HCT116 (cell line): Measurements from ENCODE around the gene LIPG. TPM values are rescaled to one million over a fixed set of nuclear protein-coding genes. Genes with fewer than 3 reads are reported as not detected.
"Not testable (repeated sequence)": the region's sequence is repeated elsewhere in the genome, so short reads cannot be mapped to it uniquely, and the experiment has no call there.

Source experiments
- ATAC-seq: fragments of 200-7000 bp; cut with Tn5 transposase; 2 replicates; pipeline ENCODE4 v1.9.1; 2020; ENCODE audit warnings: mild to moderate bottlenecking, moderate library complexity
- BruUV-seq: library from RNA; stranded (reverse); fragments of 400-500 nt; replicated peaks from 2 replicates; lab custom pipeline; 2021; lab: Mats Ljungman, UMichigan
- CTCF ChIA-PET: fragments of 300-600 bp; sonication (Branson Sonifier 250); formaldehyde crosslinking; loops from one replicate; lab custom pipeline; 2021; ENCODE audit warnings: antibody characterized with exemption; lab: Charles Lee
- POLR2A ChIA-PET: fragments of 300-600, 350-600 bp; sonication (Branson Sonifier 250); formaldehyde crosslinking; loops from one replicate; lab custom pipeline; 2021; ENCODE audit warnings: antibody characterized with exemption; lab: Charles Lee
- RAD21 ChIA-PET, 2 experiments: fragments of 300-600 bp; sonication (Branson Sonifier 250); formaldehyde crosslinking; loops; one replicate each; lab custom pipeline; 2023; ENCODE audit warnings: low total read pairs in 2 of 2; ENCODE audit not compliant: uncharacterized antibody in 2 of 2, unreplicated experiment in 2 of 2, low non-redundant PET in 1 of 2; lab: Charles Lee
- DNase-seq: peaks from one replicate; pipeline ENCODE4 v3.0.0-alpha.2; 2010; ENCODE audit warnings: low read depth, low spot score
- H2AFZ ChIP-seq: fragments of 200-600 bp; shearing (Covaris generic), sonication (generic); 2 replicates; pipeline ENCODE4 v1.6.1; 2017; ENCODE audit warnings: low read depth, mixed run types, mixed read lengths, antibody characterized with exemption, low read length; ENCODE audit not compliant: poor library complexity, severe bottlenecking
- H3K27ac ChIP-seq: 2 replicates; pipeline ENCODE4 v1.5.1; 2012; ENCODE audit warnings: low read depth, low read length
- H3K27me3 ChIP-seq: fragments of 200-600 bp; sonication (generic); 2 replicates; pipeline ENCODE4 v1.6.1; 2016; ENCODE audit warnings: mixed run types, low read length, mixed read lengths; ENCODE audit not compliant: insufficient read depth
- H3K36me3 ChIP-seq, 2 experiments: fragments of 200-500 bp in 1 of 2; fragments of 200-600 bp in 1 of 2; sonication (Bioruptor generic) in 1 of 2; sonication (generic) in 1 of 2; 2 replicates each; pipeline versions ENCODE4 v1.5.1 to v1.6.1; 2014 to 2016; ENCODE audit warnings: low read length in 2 of 2, inconsistent platforms in 1 of 2, mixed read lengths in 1 of 2, mixed run types in 1 of 2; ENCODE audit not compliant: insufficient read depth in 2 of 2, control insufficient read depth in 1 of 2
- H3K4me1 ChIP-seq, 2 experiments: fragments of 200-600 bp in 1 of 2; sonication (generic) in 1 of 2; 2 replicates each; pipeline versions ENCODE4 v1.5.1 to v1.6.1; 2012 to 2017; ENCODE audit warnings: low read length in 2 of 2, inconsistent platforms in 1 of 2, mild to moderate bottlenecking in 1 of 2, mixed read lengths in 1 of 2, mixed run types in 1 of 2, moderate library complexity in 1 of 2; ENCODE audit not compliant: insufficient read depth in 2 of 2, control insufficient read depth in 1 of 2
- H3K4me2 ChIP-seq: fragments of 200-600 bp; sonication (generic); 2 replicates; pipeline ENCODE4 v1.6.1; 2017; ENCODE audit warnings: mixed run types, low read length, mixed read lengths
- H3K4me3 ChIP-seq, 2 experiments: fragments of 200-600 bp in 1 of 2; sonication (generic) in 1 of 2; replicated peaks in 1 of 2; 2 replicates each; pipeline ENCODE4 v1.5.1; 2011 to 2016; ENCODE audit warnings: low read length in 2 of 2, control low read depth in 1 of 2, low read depth in 1 of 2, mild to moderate bottlenecking in 1 of 2, mixed read lengths in 1 of 2, mixed run types in 1 of 2
- H3K79me2 ChIP-seq: fragments of 200-600 bp; sonication (generic); 2 replicates; pipeline ENCODE4 v1.6.1; 2017; ENCODE audit warnings: mild to moderate bottlenecking, mixed run types, low read length, moderate library complexity, mixed read lengths; ENCODE audit not compliant: insufficient read depth
- H3K9ac ChIP-seq: fragments of 200-600 bp; sonication (generic); 2 replicates; pipeline ENCODE4 v1.6.1; 2016; ENCODE audit warnings: low read length, mixed read lengths
- H3K9me2 ChIP-seq: fragments of 200-600 bp; sonication (generic), shearing (Covaris generic); 2 replicates; pipeline ENCODE4 v1.6.1; 2017; ENCODE audit warnings: mixed run types, mild to moderate bottlenecking, moderate library complexity; ENCODE audit not compliant: insufficient read depth
- H3K9me3 ChIP-seq, 2 experiments: fragments of 200-500 bp in 1 of 2; fragments of 200-600 bp in 1 of 2; sonication (Bioruptor generic) in 1 of 2; sonication (generic) in 1 of 2; 2 replicates each; pipeline ENCODE4 v1.6.1; 2014 to 2017; ENCODE audit warnings: low read length in 2 of 2, mixed read lengths in 2 of 2, inconsistent platforms in 1 of 2, low read depth in 1 of 2, mild to moderate bottlenecking in 1 of 2, mixed run types in 1 of 2, moderate library complexity in 1 of 2; ENCODE audit not compliant: control insufficient read depth in 1 of 2, insufficient read depth in 1 of 2
- H4K20me1 ChIP-seq: fragments of 200-600 bp; sonication (generic), shearing (Covaris generic); 2 replicates; pipeline ENCODE4 v1.6.1; 2017; ENCODE audit warnings: mixed run types, mild to moderate bottlenecking, moderate library complexity; ENCODE audit not compliant: insufficient read depth
- FOSL1 ChIP-seq: IDR thresholded peaks from 2 replicates; pipeline ENCODE4 v1.6.1; 2012; ENCODE audit warnings: low read depth
- RAD21 ChIP-seq: IDR thresholded peaks from 2 replicates; pipeline ENCODE4 v1.6.1; 2012; ENCODE audit warnings: low read depth, mild to moderate bottlenecking
- SRF ChIP-seq: IDR thresholded peaks from 2 replicates; pipeline ENCODE4 v1.6.1; 2012; ENCODE audit warnings: low read depth
- ZFX ChIP-seq: fragments of 450-650 bp; IDR thresholded peaks from 2 replicates; pipeline ENCODE4 v1.6.1; 2017
- intact Hi-C: fragments of 100-400 bp; cut with micrococcal nuclease; formaldehyde crosslinking; loops from 2 replicates; pipeline ENCODE4 v1.10.0; 2022
- total RNA-seq: library from RNA; stranded (reverse); gene quantifications from one replicate; pipeline ENCODE4 v1.2.1, GENCODE V29; 2021; ENCODE audit not compliant: unreplicated experiment
- TF ChIP-seq, protein P1 (sequence below): IDR thresholded peaks from 2 replicates; pipeline ENCODE4 v1.6.1; 2011; ENCODE audit warnings: mild to moderate bottlenecking, low read length, moderate library complexity; ENCODE audit not compliant: insufficient replicate concordance; ENCODE audit errors: extremely low read depth

The LIPG gene
- total RNA-seq, 1 experiment from 2014 or later, result 2.6 TPM

DNA sequence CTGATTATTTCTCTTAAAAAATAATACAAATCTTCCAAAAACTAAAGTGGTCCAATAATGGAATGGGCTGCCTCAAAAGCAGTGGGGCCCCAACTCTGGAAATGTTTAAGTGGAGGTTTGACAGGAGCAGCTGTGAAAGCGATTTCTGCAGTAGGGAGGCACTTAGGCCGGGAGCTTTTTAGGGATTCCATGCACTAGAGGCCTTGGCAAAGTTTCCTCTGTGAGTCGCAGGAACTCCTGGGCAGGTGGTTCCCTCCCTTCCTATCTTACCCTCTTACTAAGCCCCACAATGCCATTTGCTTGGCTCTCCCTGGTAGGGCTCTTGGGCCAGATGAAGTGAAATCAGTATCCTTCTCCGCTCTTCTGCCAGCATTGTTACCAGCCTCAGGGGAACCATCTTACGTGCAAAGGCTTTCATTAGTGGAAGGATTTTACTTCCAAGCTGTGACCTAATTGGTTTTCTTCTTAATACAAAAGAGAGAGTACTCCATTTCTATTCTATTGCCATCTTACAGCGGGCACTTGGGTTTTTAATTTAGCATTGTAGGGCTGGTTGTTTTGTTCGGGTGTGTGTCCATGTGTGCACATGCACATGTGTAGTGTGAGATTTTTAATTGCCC, 40.5 kb upstream of the LIPG start:
- no peak overlapping the region for H3K4me3 ChIP-seq
- no peaks in the 10 kb centered on the region for H3K36me3 ChIP-seq
- no TSS peak for BruUV-seq
- H3K27ac ChIP-seq, result peak overlapping the region; percentile 0
- peaks cover 8 to 18% of the 10 kb centered on the region in 2 experiments for H3K4me1 ChIP-seq
- H3K9me3 ChIP-seq, result no peaks in the 10 kb centered on the region
- H2AFZ ChIP-seq, result peak overlapping the region; percentile 69
- DNase-seq, result peak; percentile 32
- H3K9ac ChIP-seq, result no peak overlapping the region
- RAD21 ChIA-PET, result no interaction called here
- H3K79me2 ChIP-seq, result no peaks in the 10 kb centered on the region
- POLR2A ChIA-PET, result no interaction called here
- no peaks in the 10 kb centered on the region for H3K27me3 ChIP-seq
- peak; percentile 64 for ATAC-seq
- intact Hi-C loops, result no loop called here
- H4K20me1 ChIP-seq, result no peaks in the 10 kb centered on the region
- TF ChIP-seq SRF, result no peak
- TF ChIP-seq, protein P1, sequence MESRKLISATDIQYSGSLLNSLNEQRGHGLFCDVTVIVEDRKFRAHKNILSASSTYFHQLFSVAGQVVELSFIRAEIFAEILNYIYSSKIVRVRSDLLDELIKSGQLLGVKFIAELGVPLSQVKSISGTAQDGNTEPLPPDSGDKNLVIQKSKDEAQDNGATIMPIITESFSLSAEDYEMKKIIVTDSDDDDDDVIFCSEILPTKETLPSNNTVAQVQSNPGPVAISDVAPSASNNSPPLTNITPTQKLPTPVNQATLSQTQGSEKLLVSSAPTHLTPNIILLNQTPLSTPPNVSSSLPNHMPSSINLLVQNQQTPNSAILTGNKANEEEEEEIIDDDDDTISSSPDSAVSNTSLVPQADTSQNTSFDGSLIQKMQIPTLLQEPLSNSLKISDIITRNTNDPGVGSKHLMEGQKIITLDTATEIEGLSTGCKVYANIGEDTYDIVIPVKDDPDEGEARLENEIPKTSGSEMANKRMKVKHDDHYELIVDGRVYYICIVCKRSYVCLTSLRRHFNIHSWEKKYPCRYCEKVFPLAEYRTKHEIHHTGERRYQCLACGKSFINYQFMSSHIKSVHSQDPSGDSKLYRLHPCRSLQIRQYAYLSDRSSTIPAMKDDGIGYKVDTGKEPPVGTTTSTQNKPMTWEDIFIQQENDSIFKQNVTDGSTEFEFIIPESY, result no peak
- TF ChIP-seq RAD21, result no peak
- TF ChIP-seq FOSL1, result no peak
- TF ChIP-seq ZFX, result peak; percentile 36; the same call in 1 of the 2 replicates
- CTCF ChIA-PET, result interaction anchor here (1.5 to 1.6 kb wide), 2 partner anchors 10 to 337 kb away, joined by 3 to 4 read pairs; no protein-coding TSS in a partner anchor
- no peaks in the 10 kb centered on the region for H3K9me2 ChIP-seq
- H3K4me2 ChIP-seq, result peak overlapping the region; percentile 46

DNA sequence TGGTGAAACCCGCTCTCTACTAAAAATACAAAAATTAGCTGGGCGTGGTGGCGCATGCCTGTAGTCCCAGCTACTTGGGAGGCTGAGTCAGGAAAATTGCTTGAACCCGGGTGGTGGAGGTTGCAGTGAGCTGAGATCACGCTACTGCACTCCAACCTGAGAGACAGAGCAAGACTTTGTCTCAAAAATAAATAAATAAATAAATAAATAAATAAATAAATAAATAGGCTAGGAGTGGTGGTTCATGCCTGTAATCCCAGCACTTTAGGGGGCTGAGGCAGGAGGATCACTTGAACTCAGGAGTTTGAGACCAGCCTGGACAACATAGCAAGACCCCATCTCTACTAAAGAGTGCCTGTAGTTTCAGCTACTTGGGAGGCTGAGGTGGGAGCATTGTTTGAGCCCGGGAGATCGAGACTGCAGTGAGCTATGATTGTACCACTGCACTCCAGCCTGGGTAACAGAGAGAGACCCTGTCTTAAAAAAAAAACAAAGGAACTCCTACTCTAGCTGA, 38.2 kb upstream of the LIPG start:
- H3K79me2 ChIP-seq, RAD21 ChIA-PET, BruUV-seq, H3K36me3 ChIP-seq, H3K4me3 ChIP-seq, ATAC-seq, H3K9ac ChIP-seq, H2AFZ ChIP-seq, H3K9me3 ChIP-seq, intact Hi-C loops, H3K4me2 ChIP-seq, H3K9me2 ChIP-seq, POLR2A ChIA-PET, CTCF ChIA-PET, DNase-seq, H4K20me1 ChIP-seq, H3K27me3 ChIP-seq, H3K27ac ChIP-seq: not testable (repeated sequence)
- H3K4me1 ChIP-seq, result peaks cover 8 to 18% of the 10 kb centered on the region in 2 experiments
